SK-N-MC (cell line): ENCODE data around the gene MYL2.

ENCODE experiments used
- DNase-seq: peaks from one replicate; pipeline ENCODE4 v3.0.0-alpha.2; 2011; ENCODE audit warnings: low read depth, low spot score
- H3K27ac ChIP-seq: fragments of 200-600 bp; sonication (generic); 2 replicates; pipeline ENCODE4 v1.5.1; 2016; ENCODE audit warnings: mixed run types
- H3K36me3 ChIP-seq: fragments of 200-600 bp; sonication (generic); 2 replicates; pipeline ENCODE4 v1.6.1; 2017; ENCODE audit warnings: antibody characterized with exemption, low read length, mixed read lengths; ENCODE audit not compliant: insufficient read depth
- H3K4me3 ChIP-seq: fragments of 200-600 bp; sonication (generic); 2 replicates; pipeline ENCODE4 v1.5.1; 2016
- H3K9ac ChIP-seq: fragments of 200-600 bp; sonication (generic); 2 replicates; pipeline ENCODE4 v1.8.0; 2017; ENCODE audit warnings: mixed run types, mixed read lengths; ENCODE audit not compliant: insufficient read length
- H3K9me3 ChIP-seq: fragments of 200-600 bp; sonication (generic); 2 replicates; pipeline ENCODE4 v1.6.1; 2017; ENCODE audit warnings: low read depth, mild to moderate bottlenecking, antibody characterized with exemption, low read length, moderate library complexity, mixed read lengths
- EZH2 ChIP-seq: fragments of 200-600 bp; sonication (generic); IDR thresholded peaks from one replicate; pipeline ENCODE4 v1.6.1; 2017; ENCODE audit warnings: antibody characterized with exemption
- FOXP2 ChIP-seq: optimal IDR thresholded peaks from 2 replicates; pipeline ENCODE3; 2011; ENCODE audit warnings: mild to moderate bottlenecking, moderate library complexity; ENCODE audit not compliant: insufficient read depth; ENCODE audit errors: extremely low read length, control extremely low read depth
- POLR2AphosphoS5 ChIP-seq: IDR thresholded peaks from 2 replicates; pipeline ENCODE4 v1.6.1; 2012; ENCODE audit warnings: mild to moderate bottlenecking, low read depth, low read length, borderline replicate concordance

MYL2 gene

DNA sequence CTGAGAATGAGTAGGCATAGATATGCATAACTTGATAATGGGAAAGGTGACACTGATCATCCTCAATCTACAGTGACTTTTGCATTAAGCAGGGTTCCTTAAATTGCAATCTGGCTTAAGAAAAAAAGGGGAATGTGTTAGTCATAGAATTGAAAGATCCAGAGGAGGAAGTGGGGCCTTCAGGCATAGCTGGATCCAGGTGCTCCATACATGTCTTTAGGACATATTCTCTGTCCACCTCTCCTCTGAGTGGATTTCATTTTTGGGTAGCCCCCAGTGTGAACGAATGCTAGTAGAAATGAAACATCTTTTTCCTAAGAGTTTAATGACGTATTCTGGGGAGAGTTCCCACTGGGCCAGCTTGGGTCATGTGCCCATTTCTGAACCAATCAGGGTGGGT, 46.0 kb downstream of the MYL2 start:
- Histone ChIP-seq H3K9ac (no peak overlapping the region), H3K4me3 (no peak overlapping the region), H3K27ac (no peak overlapping the region), H3K36me3 (no peaks in the 10 kb centered on the region), H3K9me3 (no peaks in the 10 kb centered on the region)
- no peak for DNase-seq
- TF ChIP-seq POLR2AphosphoS5 (no peak), FOXP2 (no peak), EZH2 (no peak)

DNA sequence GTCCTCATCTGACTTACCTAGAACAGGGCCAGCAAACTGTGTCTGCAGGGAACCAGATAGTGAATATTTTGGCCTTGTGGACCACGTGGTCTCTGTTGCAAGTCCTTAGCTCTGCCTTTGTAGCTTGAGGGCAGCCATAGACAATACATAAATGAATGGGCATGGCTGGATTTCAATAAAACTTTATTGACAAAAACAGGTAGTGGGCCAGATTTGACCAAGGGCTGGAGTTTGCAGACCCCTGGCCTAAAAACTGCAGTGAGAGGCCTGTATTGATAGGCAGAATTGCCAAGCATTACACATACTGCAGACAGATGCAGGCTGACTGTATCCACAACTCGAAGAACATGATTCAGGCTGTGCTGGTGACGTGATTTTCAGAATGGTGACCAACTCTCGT, 48.3 kb downstream of the MYL2 start:
- no peak for DNase-seq

GRCh38 chr12:110869803-110870202, 50.6 kb downstream of the MYL2 start:
- Histone ChIP-seq H3K36me3 (no peaks in the 10 kb centered on the region), H3K4me3 (no peak overlapping the region), H3K9ac (no peak overlapping the region), H3K27ac (no peak overlapping the region), H3K9me3 (no peaks in the 10 kb centered on the region)
- no peak for TF ChIP-seq EZH2
- no peak for TF ChIP-seq FOXP2
- no peak for TF ChIP-seq POLR2AphosphoS5
- DNase-seq, result no peak

More for the DNA sequence above, 48.3 kb downstream of the MYL2 start:
- no peak overlapping the region for H3K9ac ChIP-seq
- no peak for TF ChIP-seq FOXP2
- no peak for TF ChIP-seq EZH2
- no peak for TF ChIP-seq POLR2AphosphoS5
- no peak overlapping the region for H3K27ac ChIP-seq
- H3K4me3 ChIP-seq, result no peak overlapping the region
- H3K9me3 ChIP-seq, result no peaks in the 10 kb centered on the region
- no peaks in the 10 kb centered on the region for H3K36me3 ChIP-seq

- Histone ChIP-seq H3K36me3 (no peaks in the 10 kb centered on the region), H3K4me3 (no peak overlapping the region), H3K27ac (peak overlapping the region; percentile 19; the same call in 1 of the 2 replicates), H3K9me3 (no peaks in the 10 kb centered on the region), H3K9ac (no peak overlapping the region)
- DNase-seq, result no peak
- no peak for TF ChIP-seq FOXP2
- no peak for TF ChIP-seq POLR2AphosphoS5
- no peak for TF ChIP-seq EZH2
Observed at GRCh38 chr12:110869026-110869425, 51.4 kb downstream of the MYL2 start.

DNA sequence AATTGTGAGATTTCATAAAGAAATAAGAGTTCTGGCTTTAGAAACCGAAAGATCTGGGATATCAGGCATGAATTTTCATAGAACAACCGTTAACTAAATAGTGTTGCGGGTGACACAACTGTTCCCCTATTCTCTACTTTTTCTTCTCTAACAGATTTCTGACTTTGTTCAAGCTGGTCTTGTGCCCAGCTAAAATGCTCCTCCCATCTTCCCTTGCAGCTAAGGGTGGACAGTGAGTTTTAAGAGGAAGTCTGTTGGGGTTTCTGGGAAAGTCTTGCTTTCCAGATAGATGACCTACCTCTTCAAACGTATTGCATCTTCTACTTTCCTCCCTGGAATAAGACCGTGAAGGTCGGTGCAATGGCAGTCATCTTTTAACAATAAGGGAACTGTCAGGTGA, 54.9 kb downstream of the MYL2 start:
- no peak for DNase-seq

GRCh38 chr12:110863161-110863560, 57.2 kb downstream of the MYL2 start:
- TF ChIP-seq EZH2 (no peak), POLR2AphosphoS5 (no peak)
- H3K9me3 ChIP-seq, result no peaks in the 10 kb centered on the region
- no peak overlapping the region for H3K4me3 ChIP-seq
- H3K36me3 ChIP-seq, result no peaks in the 10 kb centered on the region
- no peak for DNase-seq
- no peak overlapping the region for H3K9ac ChIP-seq
- H3K27ac ChIP-seq, result no peak overlapping the region

More for the DNA sequence above, 54.9 kb downstream of the MYL2 start:
- H3K9ac ChIP-seq, result no peak overlapping the region
- no peaks in the 10 kb centered on the region for H3K9me3 ChIP-seq
- no peaks in the 10 kb centered on the region for H3K36me3 ChIP-seq
- H3K27ac ChIP-seq, result no peak overlapping the region
- TF ChIP-seq FOXP2, result no peak
- H3K4me3 ChIP-seq, result no peak overlapping the region

GRCh38 chr12:110862329-110862728, 58.0 kb downstream of the MYL2 start:
- H3K9me3 ChIP-seq, result no peaks in the 10 kb centered on the region

GRCh38 chr12:110861729-110862128, 58.6 kb downstream of the MYL2 start:
- Histone ChIP-seq H3K4me3 (no peak overlapping the region), H3K9me3 (no peaks in the 10 kb centered on the region), H3K36me3 (no peaks in the 10 kb centered on the region), H3K9ac (no peak overlapping the region), H3K27ac (no peak overlapping the region)
- TF ChIP-seq EZH2, result no peak
- no peak for TF ChIP-seq POLR2AphosphoS5
- no peak for DNase-seq

More at GRCh38 chr12:110862329-110862728, 58.0 kb downstream of the MYL2 start:
- no peak overlapping the region for H3K27ac ChIP-seq
- TF ChIP-seq EZH2 (no peak), FOXP2 (no peak), POLR2AphosphoS5 (no peak)
- no peak overlapping the region for H3K4me3 ChIP-seq
- no peaks in the 10 kb centered on the region for H3K36me3 ChIP-seq
- no peak for DNase-seq
- no peak overlapping the region for H3K9ac ChIP-seq
